GM19193 (cell line): ENCODE measurements around the gene SLX9.

Experiments
- POLR2A ChIP-seq: IDR thresholded peaks from 4 replicates; pipeline ENCODE4 v1.6.1; 2011; ENCODE audit not compliant: insufficient read depth, insufficient read length; ENCODE audit errors: extremely low read depth

SLX9 gene

GRCh38 chr21:44898851-44899767 lies 40.7 kb upstream of the SLX9 start:
- TF ChIP-seq POLR2A: no peak

GRCh38 chr21:44899768-44900558 lies 39.9 kb upstream of the SLX9 start:
- TF ChIP-seq POLR2A: no peak

GRCh38 chr21:44900559-44901251 lies 39.1 kb upstream of the SLX9 start:
- TF ChIP-seq POLR2A: no peak

GRCh38 chr21:44901391-44902074 lies 38.3 kb upstream of the SLX9 start:
- no peak for TF ChIP-seq POLR2A

GRCh38 chr21:44902268-44903049 lies 37.4 kb upstream of the SLX9 start:
- no peak for TF ChIP-seq POLR2A

GRCh38 chr21:44903050-44903685 lies 36.7 kb upstream of the SLX9 start:
- TF ChIP-seq POLR2A: no peak

- TF ChIP-seq POLR2A: no peak
Observed at GRCh38 chr21:44903689-44904088, 36.1 kb upstream of the SLX9 start.

- no peak for TF ChIP-seq POLR2A
Observed at GRCh38 chr21:44904141-44904923, 35.5 kb upstream of the SLX9 start.

- TF ChIP-seq POLR2A: no peak
Observed at GRCh38 chr21:44905016-44905727, 34.7 kb upstream of the SLX9 start.

- no peak for TF ChIP-seq POLR2A
Observed at GRCh38 chr21:44905728-44906090, 34.1 kb upstream of the SLX9 start.

GRCh38 chr21:44907225-44907965 lies 32.4 kb upstream of the SLX9 start:
- TF ChIP-seq POLR2A: no peak
